Adrenal gland (tissue), 5 donors: ENCODE measurements around the gene SLC43A3.

Experiments used
- POLR2A ChIP-seq, 2 donors: fragments of 450-650 bp; IDR thresholded peaks; one replicate each; pipeline ENCODE4 v1.6.1; 2017; ENCODE audit warnings: antibody characterized with exemption in 2 of 2, mild to moderate bottlenecking in 2 of 2, moderate library complexity in 1 of 2
- TF ChIP-seq, protein P1 (sequence below), 6 experiments: fragments of 450-650 bp in 4 of 6; fragments of 200-600 bp in 2 of 6; sonication (generic) in 1 of 6; IDR thresholded peaks; 1 replicate in 5 of 6; 2 replicates in 1 of 6; pipeline versions ENCODE4 v1.5.1 to v1.8.0; 2016 to 2021; ENCODE audit warnings: antibody characterized with exemption in 6 of 6, mild to moderate bottlenecking in 2 of 6, moderate library complexity in 1 of 6
- donor health status: DM: no; HTN: no; CAD: no.

DNA sequence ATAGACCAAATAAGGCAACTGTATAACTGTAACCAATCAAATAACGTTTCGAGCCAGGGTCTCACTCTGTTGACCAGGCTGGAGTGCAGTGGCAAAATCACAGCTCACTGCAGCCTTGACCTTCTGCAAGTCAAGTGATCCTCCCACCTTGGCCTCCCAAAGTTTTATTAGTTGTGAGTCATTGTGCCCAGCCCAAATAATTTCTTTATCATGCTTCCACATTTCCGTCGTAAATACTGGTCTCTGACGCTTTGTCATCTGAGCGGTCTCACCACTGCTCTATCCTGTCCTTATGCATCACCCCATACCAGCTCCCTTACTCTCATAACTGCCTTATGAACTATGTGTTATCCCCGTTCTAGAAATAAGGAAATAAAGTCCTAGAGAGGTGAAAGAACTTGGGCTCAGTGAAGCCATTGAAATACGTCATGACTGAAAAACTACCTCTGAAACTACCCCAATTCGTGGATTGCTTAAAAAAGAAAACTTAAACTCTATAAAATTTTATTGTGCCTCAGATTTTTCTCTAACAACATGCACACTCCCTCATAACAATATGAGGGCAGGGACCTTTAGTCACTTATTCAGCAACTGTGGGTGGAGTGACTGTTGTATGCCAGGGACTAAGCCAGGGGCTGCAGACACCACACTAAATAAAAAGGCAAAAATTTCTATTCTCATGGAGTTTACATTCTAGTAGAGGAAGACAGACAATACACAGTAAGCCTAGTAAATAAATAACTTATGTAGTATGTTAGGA lies 17.6 kb upstream of the SLC43A3 start:
- TF ChIP-seq, protein P1, sequence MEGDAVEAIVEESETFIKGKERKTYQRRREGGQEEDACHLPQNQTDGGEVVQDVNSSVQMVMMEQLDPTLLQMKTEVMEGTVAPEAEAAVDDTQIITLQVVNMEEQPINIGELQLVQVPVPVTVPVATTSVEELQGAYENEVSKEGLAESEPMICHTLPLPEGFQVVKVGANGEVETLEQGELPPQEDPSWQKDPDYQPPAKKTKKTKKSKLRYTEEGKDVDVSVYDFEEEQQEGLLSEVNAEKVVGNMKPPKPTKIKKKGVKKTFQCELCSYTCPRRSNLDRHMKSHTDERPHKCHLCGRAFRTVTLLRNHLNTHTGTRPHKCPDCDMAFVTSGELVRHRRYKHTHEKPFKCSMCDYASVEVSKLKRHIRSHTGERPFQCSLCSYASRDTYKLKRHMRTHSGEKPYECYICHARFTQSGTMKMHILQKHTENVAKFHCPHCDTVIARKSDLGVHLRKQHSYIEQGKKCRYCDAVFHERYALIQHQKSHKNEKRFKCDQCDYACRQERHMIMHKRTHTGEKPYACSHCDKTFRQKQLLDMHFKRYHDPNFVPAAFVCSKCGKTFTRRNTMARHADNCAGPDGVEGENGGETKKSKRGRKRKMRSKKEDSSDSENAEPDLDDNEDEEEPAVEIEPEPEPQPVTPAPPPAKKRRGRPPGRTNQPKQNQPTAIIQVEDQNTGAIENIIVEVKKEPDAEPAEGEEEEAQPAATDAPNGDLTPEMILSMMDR (IDR thresholded peaks at IDR 0.05): no peak
- TF ChIP-seq POLR2A (IDR thresholded peaks at IDR 0.05): no peak
